B cell (primary cell): Measurements from ENCODE around the gene STK24. TPM values are rescaled to one million over a fixed set of nuclear protein-coding genes. Genes with fewer than 3 reads are reported as not detected.

Source experiments
- ATAC-seq: fragments of 200-7000 bp; cut with Tn5 transposase; one replicate; pipeline ENCODE4 v1.10.0; 2021; ENCODE audit warnings: low read depth, mild to moderate bottlenecking, moderate number of reproducible peaks, moderate library complexity
- CTCF ChIA-PET: fragments of 350-600 bp; sonication (Branson Sonifier 250); formaldehyde crosslinking; loops from one replicate; lab custom pipeline; 2021; ENCODE audit warnings: antibody characterized with exemption, inconsistent platforms; lab: Charles Lee
- POLR2A ChIA-PET: fragments of 350-600 bp; sonication (Branson Sonifier 250); formaldehyde crosslinking; loops from one replicate; lab custom pipeline; 2021; ENCODE audit warnings: antibody characterized with exemption; lab: Charles Lee
- DNase-seq: peaks from one replicate; pipeline ENCODE4 v3.0.0; 2013
- H2AFZ ChIP-seq: 2 replicates; pipeline ENCODE4 v1.6.1; 2012; ENCODE audit warnings: mild to moderate bottlenecking, low read depth, low read length; ENCODE audit not compliant: insufficient read depth, poor library complexity, severe bottlenecking
- H3K27ac ChIP-seq, 2 donors: 1 replicate in 1 of 2; 2 replicates in 1 of 2; pipeline ENCODE4 v1.5.1; 2012 to 2013; ENCODE audit warnings: low read length in 2 of 2, mild to moderate bottlenecking in 2 of 2, moderate library complexity in 1 of 2
- H3K27me3 ChIP-seq, 4 experiments: fragments of 200-600 bp in 1 of 4; sonication (generic) in 1 of 4; replicated peaks in 1 of 4; 1 replicate in 2 of 4; 2 replicates in 2 of 4; pipeline versions ENCODE4 v1.6.1 to v1.7.0; 2013 to 2016; ENCODE audit warnings: low read length in 3 of 4, mild to moderate bottlenecking in 2 of 4, mixed read lengths in 1 of 4, moderate library complexity in 1 of 4; ENCODE audit not compliant: insufficient read depth in 4 of 4, control insufficient read depth in 3 of 4; ENCODE audit errors: control extremely low read depth in 1 of 4
- H3K36me3 ChIP-seq, 2 experiments: replicated peaks in 1 of 2; 1 replicate in 1 of 2; 2 replicates in 1 of 2; pipeline versions ENCODE4 v1.6.1 to v1.7.1; 2013; ENCODE audit warnings: low read length in 1 of 2; ENCODE audit not compliant: insufficient read depth in 2 of 2, control insufficient read depth in 1 of 2; ENCODE audit errors: control extremely low read depth in 1 of 2, extremely low read depth in 1 of 2
- H3K4me1 ChIP-seq, 2 donors: fragments of 200-600 bp in 1 of 2; sonication (generic) in 1 of 2; 1 replicate in 1 of 2; 2 replicates in 1 of 2; pipeline versions ENCODE4 v1.5.1 to v1.6.1; 2013 to 2017; ENCODE audit warnings: low read length in 2 of 2; ENCODE audit not compliant: control insufficient read depth in 2 of 2, insufficient read depth in 2 of 2
- H3K4me2 ChIP-seq: replicated peaks from 2 replicates; pipeline ENCODE3; 2012; ENCODE audit warnings: mild to moderate bottlenecking, low read depth, low read length; ENCODE audit not compliant: poor library complexity, severe bottlenecking
- H3K4me3 ChIP-seq, 5 experiments: fragments of 200-600 bp in 1 of 5; sonication (generic) in 1 of 5; 1 replicate in 3 of 5; 2 replicates in 2 of 5; pipeline versions ENCODE4 v1.5.1 to v1.7.0; 2011 to 2016; ENCODE audit warnings: low read length in 4 of 5, mild to moderate bottlenecking in 4 of 5, low read depth in 2 of 5, control low read depth in 1 of 5, moderate library complexity in 1 of 5; ENCODE audit not compliant: insufficient read depth in 1 of 5; ENCODE audit errors: control extremely low read depth in 1 of 5, extremely low read depth in 1 of 5
- H3K79me2 ChIP-seq: fragments of 200-600 bp; sonication (generic); one replicate; pipeline ENCODE4 v1.6.0; 2016; ENCODE audit warnings: low read length; ENCODE audit not compliant: control insufficient read depth, insufficient read depth
- H3K9ac ChIP-seq: fragments of 200-600 bp; sonication (generic); 2 replicates; pipeline ENCODE4 v1.6.1; 2017; ENCODE audit warnings: mild to moderate bottlenecking, low read length, moderate library complexity
- H3K9me3 ChIP-seq, 3 donors: one replicate each; pipeline versions ENCODE4 v1.6.1 to v1.7.1; 2013; ENCODE audit warnings: low read length in 2 of 3; ENCODE audit not compliant: control insufficient read depth in 2 of 3, insufficient read depth in 1 of 3; ENCODE audit errors: control extremely low read depth in 1 of 3
- H4K20me1 ChIP-seq: 2 replicates; pipeline ENCODE4 v1.6.0; 2012; ENCODE audit warnings: mild to moderate bottlenecking, low read length; ENCODE audit not compliant: insufficient read depth, control insufficient read depth, poor library complexity, severe bottlenecking
- H3K27ac Mint-ChIP-seq: one replicate; pipeline ENCODE4 v1.8.0; 2021; ENCODE audit warnings: mixed read lengths
- H3K27me3 Mint-ChIP-seq: one replicate; pipeline ENCODE4 v1.8.0; 2021; ENCODE audit warnings: mixed read lengths
- H3K4me1 Mint-ChIP-seq: one replicate; pipeline ENCODE4 v1.8.0; 2021; ENCODE audit warnings: mixed read lengths
- H3K4me3 Mint-ChIP-seq: one replicate; pipeline ENCODE4 v1.8.0; 2021; ENCODE audit warnings: mixed read lengths
- H3K9me3 Mint-ChIP-seq: one replicate; pipeline ENCODE4 v1.8.0; 2022; ENCODE audit warnings: mixed read lengths; ENCODE audit not compliant: insufficient read depth
- EZH2 ChIP-seq: IDR thresholded peaks from 2 replicates; pipeline ENCODE4 v1.6.1; 2012; ENCODE audit warnings: borderline replicate concordance, low read depth, mild to moderate bottlenecking, moderate library complexity, low read length; ENCODE audit not compliant: insufficient read depth, poor library complexity, severe bottlenecking
- WGBS: methylation state at CpG from one replicate; pipeline ENCODE4 v1.1.5; 2013; ENCODE audit warnings: missing lambda C conversion rate; ENCODE audit not compliant: insufficient coverage; 5-methylcytosine and 5-hydroxymethylcytosine counted together
- intact Hi-C: fragments of 100-400 bp; cut with micrococcal nuclease; formaldehyde crosslinking; loops from one replicate; pipeline ENCODE4 v1.10.0; 2022
- polyA plus RNA-seq: library from polyadenylated mRNA; depleted of rRNA; stranded (reverse); fragments of >200 nt; gene quantifications from 2 replicates; pipeline ENCODE4 v1.2.3, GENCODE V29; 2012
- total RNA-seq, 2 donors: library from RNA; stranded (reverse); fragments of 120-200 nt in 1 of 2; gene quantifications; 1 replicate in 1 of 2; 2 replicates in 1 of 2; pipeline versions ENCODE4 v1.2.3 to v1.2.4, GENCODE V29; 2013 to 2022
- TF ChIP-seq, protein P1 (sequence below): fragments of 200-600 bp; IDR thresholded peaks from one replicate; pipeline ENCODE4 v1.8.0; 2022; ENCODE audit warnings: antibody characterized with exemption, mild to moderate bottlenecking

Gene STK24
- total and polyA plus RNA-seq, 2 donors (not counting 1 experiment from before 2014, with no cell fraction given) = 47.2 to 117 TPM

DNA sequence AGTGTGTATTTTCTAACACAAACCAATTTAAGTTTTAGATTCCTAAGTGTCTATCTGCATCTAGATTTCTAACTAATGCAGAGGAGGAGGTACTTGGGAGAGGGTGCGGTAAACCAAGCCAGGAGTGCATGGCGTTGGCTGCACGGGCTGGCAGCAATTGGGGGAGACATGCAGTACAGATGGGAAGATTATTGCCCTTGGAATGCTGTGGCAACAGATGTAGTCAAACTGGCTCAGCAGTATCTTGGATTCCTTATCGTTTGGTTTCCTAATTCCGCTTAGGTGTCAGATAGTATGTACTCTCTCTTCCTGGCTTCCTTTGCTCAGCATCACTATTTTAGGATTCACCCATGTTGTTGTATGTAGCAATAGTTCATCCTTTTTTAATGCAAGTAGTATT lies 29.4 kb upstream of the STK24 start:
- Histone ChIP-seq H3K4me2 (no peak overlapping the region), H3K27ac (no peak overlapping the region), H3K9ac (no peak overlapping the region), H3K79me2 (no peaks in the 10 kb centered on the region), H3K9me3 (no peaks in the 10 kb centered on the region), H2AFZ (no peak overlapping the region), H3K36me3 (no peaks in the 10 kb centered on the region), H4K20me1 (no peaks in the 10 kb centered on the region), H3K4me1 (no peaks in the 10 kb centered on the region), H3K4me3 (no peak overlapping the region), H3K27me3 (peaks cover 0 to 3% (median 0%) of the 10 kb centered on the region in 4 experiments)
- 67% methylated on average over 3 of the region's 5 CpGs for WGBS
- ChIA-PET POLR2A (no interaction called here), CTCF (no interaction called here)
- TF ChIP-seq, protein P1, sequence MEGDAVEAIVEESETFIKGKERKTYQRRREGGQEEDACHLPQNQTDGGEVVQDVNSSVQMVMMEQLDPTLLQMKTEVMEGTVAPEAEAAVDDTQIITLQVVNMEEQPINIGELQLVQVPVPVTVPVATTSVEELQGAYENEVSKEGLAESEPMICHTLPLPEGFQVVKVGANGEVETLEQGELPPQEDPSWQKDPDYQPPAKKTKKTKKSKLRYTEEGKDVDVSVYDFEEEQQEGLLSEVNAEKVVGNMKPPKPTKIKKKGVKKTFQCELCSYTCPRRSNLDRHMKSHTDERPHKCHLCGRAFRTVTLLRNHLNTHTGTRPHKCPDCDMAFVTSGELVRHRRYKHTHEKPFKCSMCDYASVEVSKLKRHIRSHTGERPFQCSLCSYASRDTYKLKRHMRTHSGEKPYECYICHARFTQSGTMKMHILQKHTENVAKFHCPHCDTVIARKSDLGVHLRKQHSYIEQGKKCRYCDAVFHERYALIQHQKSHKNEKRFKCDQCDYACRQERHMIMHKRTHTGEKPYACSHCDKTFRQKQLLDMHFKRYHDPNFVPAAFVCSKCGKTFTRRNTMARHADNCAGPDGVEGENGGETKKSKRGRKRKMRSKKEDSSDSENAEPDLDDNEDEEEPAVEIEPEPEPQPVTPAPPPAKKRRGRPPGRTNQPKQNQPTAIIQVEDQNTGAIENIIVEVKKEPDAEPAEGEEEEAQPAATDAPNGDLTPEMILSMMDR = no peak
- TF ChIP-seq EZH2 = no peak
- Mint-ChIP-seq H3K9me3 (no peaks in the 10 kb centered on the region), H3K4me3 (no peak overlapping the region), H3K27me3 (peaks cover 14% of the 10 kb centered on the region), H3K4me1 (no peaks in the 10 kb centered on the region), H3K27ac (no peak overlapping the region)
- intact Hi-C loops = no loop called here
- DNase-seq (no peak), ATAC-seq (no peak)

DNA sequence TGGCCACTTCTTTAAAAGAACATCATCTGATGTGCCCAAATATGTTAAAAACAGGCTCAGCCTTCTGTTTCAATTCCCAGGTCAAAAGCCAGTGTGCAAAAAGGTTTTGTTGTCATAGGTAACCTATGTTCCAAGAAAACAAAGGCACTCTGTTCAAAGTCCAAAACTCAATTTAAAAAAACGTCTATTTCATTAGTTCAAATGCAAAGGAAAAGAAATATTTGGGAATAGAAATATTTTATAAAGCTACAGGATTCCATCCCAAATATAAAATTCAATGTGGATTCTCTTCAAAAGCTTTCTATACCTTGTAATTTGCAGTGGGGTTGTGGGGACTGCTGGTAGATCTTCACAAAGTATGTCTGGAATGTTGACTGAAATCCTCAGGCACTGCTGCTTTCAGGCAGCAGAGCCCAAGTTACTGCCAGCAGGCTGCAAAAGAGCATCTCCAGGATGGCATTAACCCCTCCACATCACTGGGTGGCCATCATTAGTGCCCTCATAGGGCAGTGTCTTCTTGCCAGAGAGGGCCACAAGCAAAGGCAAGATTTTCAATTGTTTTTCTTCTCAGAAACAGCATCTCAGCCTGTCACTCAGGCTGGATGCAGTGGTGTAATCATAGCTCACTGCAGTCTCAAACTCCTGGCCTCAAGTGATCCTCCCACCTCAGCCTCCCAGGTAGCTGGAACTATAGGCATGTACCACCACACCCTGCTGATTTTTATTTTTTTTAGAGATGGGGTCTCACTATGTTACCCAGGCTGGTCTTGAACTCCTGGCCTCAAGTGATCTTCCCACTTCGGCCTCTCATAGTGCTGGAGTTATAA lies 22.8 kb upstream of the STK24 start:
- no peaks in the 10 kb centered on the region for H3K36me3 ChIP-seq
- ATAC-seq = no peak
- no peaks in the 10 kb centered on the region for H3K4me1 ChIP-seq
- no peaks in the 10 kb centered on the region for H3K9me3 Mint-ChIP-seq
- no peak for DNase-seq
- POLR2A ChIA-PET = no interaction called here
- H3K27ac ChIP-seq = no peak overlapping the region
- no peak overlapping the region for H3K4me2 ChIP-seq
- H2AFZ ChIP-seq = no peak overlapping the region
- H3K4me3 Mint-ChIP-seq = no peak overlapping the region
- TF ChIP-seq, protein P1 = no peak
- no peak for TF ChIP-seq EZH2
- peaks cover 0 to 4% (median 0%) of the 10 kb centered on the region in 4 experiments for H3K27me3 ChIP-seq
- no peak overlapping the region for H3K4me3 ChIP-seq
- H3K27me3 Mint-ChIP-seq = no peaks in the 10 kb centered on the region
- WGBS = no CpG with 5 or more reads among the region's 2 CpGs
- intact Hi-C loops = no loop called here
- peaks cover 6% of the 10 kb centered on the region for H3K4me1 Mint-ChIP-seq
- H3K27ac Mint-ChIP-seq = no peak overlapping the region
- H3K79me2 ChIP-seq = no peaks in the 10 kb centered on the region
- no peaks in the 10 kb centered on the region for H3K9me3 ChIP-seq
- H3K9ac ChIP-seq = no peak overlapping the region
- H4K20me1 ChIP-seq = no peaks in the 10 kb centered on the region
- CTCF ChIA-PET = no interaction called here
